Glomerular visceral epithelial cell (primary cell): ENCODE results near the gene ZKSCAN4.

Experiments
- DNase-seq: peaks from one replicate; pipeline ENCODE4 v3.0.0-alpha.2; 2016; ENCODE audit errors: extremely low spot score

ZKSCAN4 gene

GRCh38 chr6:28209753-28210535 lies 42.1 kb downstream of the ZKSCAN4 start:
- DNase-seq, result no peak

DNA sequence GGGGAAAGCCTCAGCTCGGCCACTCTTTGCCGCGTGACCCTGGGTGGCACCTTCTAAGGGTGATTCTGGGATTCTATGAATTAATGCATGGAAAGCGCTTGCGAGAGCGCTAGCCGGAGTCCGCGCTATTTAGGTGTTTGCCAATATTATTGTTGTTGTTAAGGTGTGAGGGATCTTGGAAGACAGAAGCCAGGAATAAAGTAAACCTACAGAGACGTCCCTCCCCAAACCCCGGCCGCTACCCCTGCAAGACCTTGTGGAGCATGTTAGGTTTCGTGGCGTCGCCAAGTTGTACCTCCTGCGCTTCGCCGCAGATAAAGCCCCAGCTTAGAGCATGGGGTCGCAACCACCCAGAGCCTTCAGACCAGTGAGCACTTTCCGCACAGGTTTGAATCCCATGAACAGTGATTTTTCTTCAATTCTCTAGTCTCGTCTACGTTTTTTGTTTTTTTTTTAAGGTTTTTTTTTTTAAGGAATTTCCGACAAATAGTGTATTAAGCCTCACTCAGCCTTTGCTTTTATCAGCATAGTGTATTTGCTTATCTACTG lies 43.9 kb downstream of the ZKSCAN4 start:
- DNase-seq, result no peak

DNA sequence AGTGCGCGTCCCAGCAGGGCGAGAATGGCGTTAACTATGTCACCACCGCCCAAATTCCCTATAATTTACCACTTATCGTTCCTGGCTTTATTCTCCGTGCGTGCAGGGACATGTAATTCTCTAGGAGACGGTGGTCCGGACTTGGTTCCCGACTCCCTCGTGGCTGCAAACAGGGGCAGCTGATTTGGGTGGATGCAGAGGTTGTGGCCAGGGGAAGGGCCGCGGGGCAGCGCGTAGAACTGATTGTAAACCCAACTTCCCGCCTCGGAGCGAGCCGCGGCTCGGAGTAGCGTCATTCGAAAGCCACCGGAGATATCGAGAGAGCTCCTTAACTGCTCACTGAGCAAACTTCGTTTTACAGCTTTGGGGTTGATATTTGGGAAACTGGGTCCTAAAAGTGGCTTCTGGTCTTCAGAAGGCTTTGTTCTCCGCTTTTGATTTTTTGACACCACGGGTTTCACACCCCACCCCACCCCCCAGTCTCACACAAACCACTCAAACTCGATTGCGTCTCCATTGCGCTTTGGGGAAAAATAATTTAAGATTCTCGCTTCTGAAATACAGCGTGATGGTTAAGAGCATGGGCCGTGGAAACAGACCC lies 44.5 kb downstream of the ZKSCAN4 start:
- no peak for DNase-seq

- no peak for DNase-seq
Observed at GRCh38 chr6:28206928-28207509, 45.0 kb downstream of the ZKSCAN4 start.

- no peak for DNase-seq
Observed at GRCh38 chr6:28206527-28206926, 45.5 kb downstream of the ZKSCAN4 start.

DNA sequence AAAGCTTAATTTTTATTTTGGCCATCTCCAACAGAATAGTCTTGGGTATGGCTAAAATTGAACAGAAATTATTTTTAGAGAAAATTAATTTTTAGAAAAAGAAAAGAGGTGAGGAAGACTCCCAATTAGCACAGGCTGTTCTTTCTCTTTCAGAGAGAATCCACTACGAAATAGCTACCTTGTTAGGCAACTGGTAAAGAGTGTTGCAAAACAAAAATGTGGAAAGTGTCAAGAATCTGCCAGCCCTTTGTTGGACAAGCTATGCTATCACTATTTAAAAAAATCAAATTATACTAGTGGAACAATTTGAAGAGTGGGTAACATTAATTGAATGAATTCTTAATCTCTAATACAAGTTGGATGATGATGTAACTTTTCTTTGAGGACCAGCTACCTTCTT lies 46.2 kb downstream of the ZKSCAN4 start:
- no peak for DNase-seq

DNA sequence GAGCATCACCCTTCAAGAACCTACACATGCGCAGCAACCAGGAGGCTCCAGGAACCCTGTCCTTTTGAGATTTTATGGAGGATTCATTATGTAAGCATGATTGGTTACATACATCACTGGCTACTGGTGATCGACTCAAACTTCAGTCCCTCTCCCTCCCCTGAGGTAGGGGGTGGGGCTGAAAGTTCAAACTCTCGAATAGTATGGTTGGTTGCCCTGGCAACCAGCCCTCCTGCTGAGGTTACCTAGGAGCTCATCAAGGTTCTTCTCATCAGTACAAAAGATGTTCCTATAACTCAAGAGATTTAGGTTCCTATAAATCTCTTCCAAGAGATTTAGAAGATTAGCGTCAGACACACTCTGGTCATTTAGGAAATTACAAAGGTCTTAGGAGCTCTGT lies 48.9 kb downstream of the ZKSCAN4 start:
- no peak for DNase-seq

GRCh38 chr6:28200020-28200419 lies 52.0 kb downstream of the ZKSCAN4 start:
- DNase-seq, result no peak
